GM19395 (cell line): Measurements from ENCODE around the gene ERCC2.

Source experiments
- ATAC-seq: cut with Tn5 transposase; IDR thresholded peaks from one replicate; pipeline ENCODE4 v1.9.1; 2021; ENCODE audit warnings: mild to moderate bottlenecking, moderate library complexity; ENCODE audit not compliant: unreplicated experiment

ERCC2 gene

GRCh38 chr19:45356760-45357444 lies 13.5 kb downstream of the ERCC2 start:
- no peak for ATAC-seq

GRCh38 chr19:45355910-45356309 lies 14.5 kb downstream of the ERCC2 start:
- no peak for ATAC-seq

- no peak for ATAC-seq
Observed at GRCh38 chr19:45355402-45355801, 15.0 kb downstream of the ERCC2 start.

- no peak for ATAC-seq
Observed at GRCh38 chr19:45354241-45354842, 16.0 kb downstream of the ERCC2 start.

GRCh38 chr19:45352914-45353796 lies 17.2 kb downstream of the ERCC2 start:
- no peak for ATAC-seq

- ATAC-seq, result no peak
Observed at GRCh38 chr19:45352471-45352870, 17.9 kb downstream of the ERCC2 start.

- no peak for ATAC-seq
Observed at GRCh38 chr19:45352062-45352461, 18.3 kb downstream of the ERCC2 start.

GRCh38 chr19:45351401-45351952 lies 18.9 kb downstream of the ERCC2 start:
- no peak for ATAC-seq

GRCh38 chr19:45350477-45351058 lies 19.8 kb downstream of the ERCC2 start:
- ATAC-seq, result no peak

- no peak for ATAC-seq
Observed at GRCh38 chr19:45349430-45349941, 20.9 kb downstream of the ERCC2 start.

- ATAC-seq, result no peak
Observed at GRCh38 chr19:45349126-45349415, 21.3 kb downstream of the ERCC2 start.

- no peak for ATAC-seq
Observed at GRCh38 chr19:45348367-45349125, 21.8 kb downstream of the ERCC2 start.

- no peak for ATAC-seq
Observed at GRCh38 chr19:45347570-45348366, 22.6 kb downstream of the ERCC2 start.

GRCh38 chr19:45346449-45346848 lies 23.9 kb downstream of the ERCC2 start:
- no peak for ATAC-seq

- no peak for ATAC-seq
Observed at GRCh38 chr19:45345506-45345860, 24.9 kb downstream of the ERCC2 start.

- no peak for ATAC-seq
Observed at GRCh38 chr19:45344621-45345505, 25.5 kb downstream of the ERCC2 start.

GRCh38 chr19:45342911-45343310 lies 27.5 kb downstream of the ERCC2 start:
- no peak for ATAC-seq

- ATAC-seq, result no peak
Observed at GRCh38 chr19:45340899-45341453, 29.4 kb downstream of the ERCC2 start.
